Measurements from ENCODE around the gene ABCC4.

DNA sequence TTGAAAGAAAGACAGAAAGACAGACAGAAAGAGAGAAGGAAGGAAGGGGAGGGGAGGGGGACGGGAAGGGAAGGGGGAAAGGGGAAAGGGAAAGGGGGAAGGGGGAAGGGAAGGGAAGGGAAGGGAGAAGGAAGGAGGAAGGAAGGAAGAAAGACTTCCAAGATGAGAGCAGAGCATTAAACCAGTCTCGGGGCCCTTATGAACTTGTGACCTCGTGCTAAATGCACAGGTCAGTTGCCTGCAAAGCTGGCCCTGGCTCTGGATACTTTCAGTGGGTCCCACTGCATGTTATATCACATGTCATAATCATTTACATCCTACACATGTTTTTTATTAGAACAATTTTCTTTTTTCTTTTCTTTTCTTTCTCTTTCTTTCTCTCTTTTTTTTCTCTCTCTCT lies 24.2 kb upstream of the ABCC4 start:
- TF ChIP-seq, protein P1, sequence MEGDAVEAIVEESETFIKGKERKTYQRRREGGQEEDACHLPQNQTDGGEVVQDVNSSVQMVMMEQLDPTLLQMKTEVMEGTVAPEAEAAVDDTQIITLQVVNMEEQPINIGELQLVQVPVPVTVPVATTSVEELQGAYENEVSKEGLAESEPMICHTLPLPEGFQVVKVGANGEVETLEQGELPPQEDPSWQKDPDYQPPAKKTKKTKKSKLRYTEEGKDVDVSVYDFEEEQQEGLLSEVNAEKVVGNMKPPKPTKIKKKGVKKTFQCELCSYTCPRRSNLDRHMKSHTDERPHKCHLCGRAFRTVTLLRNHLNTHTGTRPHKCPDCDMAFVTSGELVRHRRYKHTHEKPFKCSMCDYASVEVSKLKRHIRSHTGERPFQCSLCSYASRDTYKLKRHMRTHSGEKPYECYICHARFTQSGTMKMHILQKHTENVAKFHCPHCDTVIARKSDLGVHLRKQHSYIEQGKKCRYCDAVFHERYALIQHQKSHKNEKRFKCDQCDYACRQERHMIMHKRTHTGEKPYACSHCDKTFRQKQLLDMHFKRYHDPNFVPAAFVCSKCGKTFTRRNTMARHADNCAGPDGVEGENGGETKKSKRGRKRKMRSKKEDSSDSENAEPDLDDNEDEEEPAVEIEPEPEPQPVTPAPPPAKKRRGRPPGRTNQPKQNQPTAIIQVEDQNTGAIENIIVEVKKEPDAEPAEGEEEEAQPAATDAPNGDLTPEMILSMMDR (IDR thresholded peaks at IDR 0.05; ENCODE audit: low read depth, low read length, poor library complexity, severe bottlenecking), result no peak
- no peak for TF ChIP-seq EZH2phosphoT487 (IDR thresholded peaks at IDR 0.05; ENCODE audit: borderline replicate concordance, low read length)
